B cell (primary cell): ENCODE data around the gene NCSTN. TPM values are rescaled to one million over a fixed set of nuclear protein-coding genes. Genes with fewer than 3 reads are reported as not detected.

Experiments used
- ATAC-seq: fragments of 200-7000 bp; cut with Tn5 transposase; one replicate; pipeline ENCODE4 v1.10.0; 2021; ENCODE audit warnings: low read depth, mild to moderate bottlenecking, moderate number of reproducible peaks, moderate library complexity
- CTCF ChIA-PET: fragments of 350-600 bp; sonication (Branson Sonifier 250); formaldehyde crosslinking; loops from one replicate; lab custom pipeline; 2021; ENCODE audit warnings: antibody characterized with exemption, inconsistent platforms; lab: Charles Lee
- POLR2A ChIA-PET: fragments of 350-600 bp; sonication (Branson Sonifier 250); formaldehyde crosslinking; loops from one replicate; lab custom pipeline; 2021; ENCODE audit warnings: antibody characterized with exemption; lab: Charles Lee
- DNase-seq: peaks from one replicate; pipeline ENCODE4 v3.0.0; 2013
- H2AFZ ChIP-seq: 2 replicates; pipeline ENCODE4 v1.6.1; 2012; ENCODE audit warnings: mild to moderate bottlenecking, low read depth, low read length; ENCODE audit not compliant: insufficient read depth, poor library complexity, severe bottlenecking
- H3K27ac ChIP-seq, 2 donors: 1 replicate in 1 of 2; 2 replicates in 1 of 2; pipeline ENCODE4 v1.5.1; 2012 to 2013; ENCODE audit warnings: low read length in 2 of 2, mild to moderate bottlenecking in 2 of 2, moderate library complexity in 1 of 2
- H3K27me3 ChIP-seq, 4 experiments: fragments of 200-600 bp in 1 of 4; sonication (generic) in 1 of 4; replicated peaks in 1 of 4; 1 replicate in 2 of 4; 2 replicates in 2 of 4; pipeline versions ENCODE4 v1.6.1 to v1.7.0; 2013 to 2016; ENCODE audit warnings: low read length in 3 of 4, mild to moderate bottlenecking in 2 of 4, mixed read lengths in 1 of 4, moderate library complexity in 1 of 4; ENCODE audit not compliant: insufficient read depth in 4 of 4, control insufficient read depth in 3 of 4; ENCODE audit errors: control extremely low read depth in 1 of 4
- H3K36me3 ChIP-seq, 2 experiments: replicated peaks in 1 of 2; 1 replicate in 1 of 2; 2 replicates in 1 of 2; pipeline versions ENCODE4 v1.6.1 to v1.7.1; 2013; ENCODE audit warnings: low read length in 1 of 2; ENCODE audit not compliant: insufficient read depth in 2 of 2, control insufficient read depth in 1 of 2; ENCODE audit errors: control extremely low read depth in 1 of 2, extremely low read depth in 1 of 2
- H3K4me1 ChIP-seq, 2 donors: fragments of 200-600 bp in 1 of 2; sonication (generic) in 1 of 2; 1 replicate in 1 of 2; 2 replicates in 1 of 2; pipeline versions ENCODE4 v1.5.1 to v1.6.1; 2013 to 2017; ENCODE audit warnings: low read length in 2 of 2; ENCODE audit not compliant: control insufficient read depth in 2 of 2, insufficient read depth in 2 of 2
- H3K4me2 ChIP-seq: replicated peaks from 2 replicates; pipeline ENCODE3; 2012; ENCODE audit warnings: mild to moderate bottlenecking, low read depth, low read length; ENCODE audit not compliant: poor library complexity, severe bottlenecking
- H3K4me3 ChIP-seq, 5 experiments: fragments of 200-600 bp in 1 of 5; sonication (generic) in 1 of 5; 1 replicate in 3 of 5; 2 replicates in 2 of 5; pipeline versions ENCODE4 v1.5.1 to v1.7.0; 2011 to 2016; ENCODE audit warnings: low read length in 4 of 5, mild to moderate bottlenecking in 4 of 5, low read depth in 2 of 5, control low read depth in 1 of 5, moderate library complexity in 1 of 5; ENCODE audit not compliant: insufficient read depth in 1 of 5; ENCODE audit errors: control extremely low read depth in 1 of 5, extremely low read depth in 1 of 5
- H3K79me2 ChIP-seq: fragments of 200-600 bp; sonication (generic); one replicate; pipeline ENCODE4 v1.6.0; 2016; ENCODE audit warnings: low read length; ENCODE audit not compliant: control insufficient read depth, insufficient read depth
- H3K9ac ChIP-seq: fragments of 200-600 bp; sonication (generic); 2 replicates; pipeline ENCODE4 v1.6.1; 2017; ENCODE audit warnings: mild to moderate bottlenecking, low read length, moderate library complexity
- H3K9me3 ChIP-seq, 3 donors: one replicate each; pipeline versions ENCODE4 v1.6.1 to v1.7.1; 2013; ENCODE audit warnings: low read length in 2 of 3; ENCODE audit not compliant: control insufficient read depth in 2 of 3, insufficient read depth in 1 of 3; ENCODE audit errors: control extremely low read depth in 1 of 3
- H4K20me1 ChIP-seq: 2 replicates; pipeline ENCODE4 v1.6.0; 2012; ENCODE audit warnings: mild to moderate bottlenecking, low read length; ENCODE audit not compliant: insufficient read depth, control insufficient read depth, poor library complexity, severe bottlenecking
- H3K27ac Mint-ChIP-seq: one replicate; pipeline ENCODE4 v1.8.0; 2021; ENCODE audit warnings: mixed read lengths
- H3K27me3 Mint-ChIP-seq: one replicate; pipeline ENCODE4 v1.8.0; 2021; ENCODE audit warnings: mixed read lengths
- H3K4me1 Mint-ChIP-seq: one replicate; pipeline ENCODE4 v1.8.0; 2021; ENCODE audit warnings: mixed read lengths
- H3K4me3 Mint-ChIP-seq: one replicate; pipeline ENCODE4 v1.8.0; 2021; ENCODE audit warnings: mixed read lengths
- H3K9me3 Mint-ChIP-seq: one replicate; pipeline ENCODE4 v1.8.0; 2022; ENCODE audit warnings: mixed read lengths; ENCODE audit not compliant: insufficient read depth
- EZH2 ChIP-seq: IDR thresholded peaks from 2 replicates; pipeline ENCODE4 v1.6.1; 2012; ENCODE audit warnings: borderline replicate concordance, low read depth, mild to moderate bottlenecking, moderate library complexity, low read length; ENCODE audit not compliant: insufficient read depth, poor library complexity, severe bottlenecking
- WGBS: methylation state at CpG from one replicate; pipeline ENCODE4 v1.1.5; 2013; ENCODE audit warnings: missing lambda C conversion rate; ENCODE audit not compliant: insufficient coverage; 5-methylcytosine and 5-hydroxymethylcytosine counted together
- intact Hi-C: fragments of 100-400 bp; cut with micrococcal nuclease; formaldehyde crosslinking; loops from one replicate; pipeline ENCODE4 v1.10.0; 2022
- polyA plus RNA-seq: library from polyadenylated mRNA; depleted of rRNA; stranded (reverse); fragments of >200 nt; gene quantifications from 2 replicates; pipeline ENCODE4 v1.2.3, GENCODE V29; 2012
- total RNA-seq, 2 donors: library from RNA; stranded (reverse); fragments of 120-200 nt in 1 of 2; gene quantifications; 1 replicate in 1 of 2; 2 replicates in 1 of 2; pipeline versions ENCODE4 v1.2.3 to v1.2.4, GENCODE V29; 2013 to 2022
- TF ChIP-seq, protein P1 (sequence below): fragments of 200-600 bp; IDR thresholded peaks from one replicate; pipeline ENCODE4 v1.8.0; 2022; ENCODE audit warnings: antibody characterized with exemption, mild to moderate bottlenecking

The NCSTN gene
- total and polyA plus RNA-seq, 2 donors (not counting 1 experiment from before 2014, with no cell fraction given) = 95.1 to 110 TPM

DNA sequence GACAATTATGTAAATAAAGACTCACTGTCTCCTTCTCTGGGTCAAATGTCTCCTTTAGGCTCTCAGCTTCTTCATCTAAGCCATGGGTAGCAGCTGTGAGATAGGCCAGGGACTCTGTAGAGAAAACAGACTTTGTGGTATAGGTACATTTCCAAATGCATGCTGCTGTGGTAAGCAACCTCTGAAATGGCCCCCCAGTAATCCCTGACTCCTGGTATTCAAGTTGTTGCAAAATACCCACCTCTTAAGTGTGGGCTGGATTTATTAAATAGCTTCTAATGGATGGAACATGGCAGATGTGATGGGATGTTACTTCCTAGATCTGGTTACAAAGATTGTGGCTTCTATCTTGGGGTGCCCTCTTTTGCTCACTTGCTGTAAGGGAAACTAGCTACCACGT lies 47.1 kb upstream of the NCSTN start:
- Histone ChIP-seq H3K9ac (no peak overlapping the region), H3K36me3 (peaks cover 31 to 92% of the 10 kb centered on the region in 2 experiments), H3K4me1 (no peaks in the 10 kb centered on the region), H3K4me3 (no peak overlapping the region), H3K9me3 (no peaks in the 10 kb centered on the region), H3K27ac (no peak overlapping the region), H4K20me1 (no peaks in the 10 kb centered on the region), H3K4me2 (no peak overlapping the region), H3K79me2 (no peaks in the 10 kb centered on the region), H3K27me3 (no peaks in the 10 kb centered on the region), H2AFZ (no peak overlapping the region)
- ATAC-seq (no peak), DNase-seq (no peak)
- no peak overlapping the region for H3K27ac Mint-ChIP-seq
- H3K4me3 Mint-ChIP-seq = no peak overlapping the region
- ChIA-PET CTCF (interaction anchor here (0.7 to 1.6 kb wide), 2 partner anchors 44 to 80 kb away, joined by 3 to 5 read pairs; no protein-coding TSS in a partner anchor), POLR2A (no interaction called here)
- peaks cover 3% of the 10 kb centered on the region for H3K4me1 Mint-ChIP-seq
- no peaks in the 10 kb centered on the region for H3K9me3 Mint-ChIP-seq
- 100% methylated on average over 1 of the region's 1 CpG for WGBS
- intact Hi-C loops = no loop called here
- TF ChIP-seq, protein P1, sequence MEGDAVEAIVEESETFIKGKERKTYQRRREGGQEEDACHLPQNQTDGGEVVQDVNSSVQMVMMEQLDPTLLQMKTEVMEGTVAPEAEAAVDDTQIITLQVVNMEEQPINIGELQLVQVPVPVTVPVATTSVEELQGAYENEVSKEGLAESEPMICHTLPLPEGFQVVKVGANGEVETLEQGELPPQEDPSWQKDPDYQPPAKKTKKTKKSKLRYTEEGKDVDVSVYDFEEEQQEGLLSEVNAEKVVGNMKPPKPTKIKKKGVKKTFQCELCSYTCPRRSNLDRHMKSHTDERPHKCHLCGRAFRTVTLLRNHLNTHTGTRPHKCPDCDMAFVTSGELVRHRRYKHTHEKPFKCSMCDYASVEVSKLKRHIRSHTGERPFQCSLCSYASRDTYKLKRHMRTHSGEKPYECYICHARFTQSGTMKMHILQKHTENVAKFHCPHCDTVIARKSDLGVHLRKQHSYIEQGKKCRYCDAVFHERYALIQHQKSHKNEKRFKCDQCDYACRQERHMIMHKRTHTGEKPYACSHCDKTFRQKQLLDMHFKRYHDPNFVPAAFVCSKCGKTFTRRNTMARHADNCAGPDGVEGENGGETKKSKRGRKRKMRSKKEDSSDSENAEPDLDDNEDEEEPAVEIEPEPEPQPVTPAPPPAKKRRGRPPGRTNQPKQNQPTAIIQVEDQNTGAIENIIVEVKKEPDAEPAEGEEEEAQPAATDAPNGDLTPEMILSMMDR = no peak
- TF ChIP-seq EZH2 = no peak
- no peaks in the 10 kb centered on the region for H3K27me3 Mint-ChIP-seq

DNA sequence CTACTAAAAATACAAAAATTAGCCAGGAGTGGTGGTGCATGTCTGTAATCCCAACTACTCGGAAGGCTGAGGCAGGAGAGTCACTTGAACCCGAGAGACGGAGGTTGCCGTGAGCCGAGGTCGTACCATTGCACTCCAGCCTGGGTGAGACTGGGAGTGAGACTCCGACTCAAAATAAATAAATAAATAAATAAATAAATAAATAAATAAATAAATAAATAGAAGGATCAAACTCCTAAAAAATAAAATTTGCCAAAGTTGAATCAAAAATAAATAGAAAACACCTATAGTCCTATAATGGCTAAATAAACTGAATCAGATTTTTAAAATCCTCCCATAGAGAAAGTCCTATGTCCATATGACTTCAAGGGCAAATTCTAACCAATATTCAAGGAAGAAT lies 43.0 kb upstream of the NCSTN start:
- no peak overlapping the region for H3K27ac Mint-ChIP-seq

More for the DNA sequence above, 43.0 kb upstream of the NCSTN start:
- H3K9me3 ChIP-seq = no peaks in the 10 kb centered on the region
- no peak overlapping the region for H2AFZ ChIP-seq
- no CpG with 5 or more reads among the region's 7 CpGs for WGBS
- H3K27ac ChIP-seq = no peak overlapping the region
- no peak for DNase-seq
- no peaks in the 10 kb centered on the region for H3K27me3 Mint-ChIP-seq
- peaks cover 28 to 71% of the 10 kb centered on the region in 2 experiments for H3K36me3 ChIP-seq
- no peak for ATAC-seq
- ChIA-PET CTCF (interaction anchor here (0.7 to 3.6 kb wide), 2 partner anchors 8 to 28 kb away, joined by 3 to 20 read pairs; no protein-coding TSS in a partner anchor), POLR2A (no interaction called here)
- H3K4me3 ChIP-seq = no peak overlapping the region
- no peaks in the 10 kb centered on the region for H3K79me2 ChIP-seq
- H3K4me3 Mint-ChIP-seq = no peak overlapping the region
- TF ChIP-seq, protein P1 = no peak
- no peak for TF ChIP-seq EZH2
- H3K9me3 Mint-ChIP-seq = no peaks in the 10 kb centered on the region
- no peak overlapping the region for H3K4me2 ChIP-seq
- intact Hi-C loops = no loop called here
- no peaks in the 10 kb centered on the region for H3K27me3 ChIP-seq
- no peaks in the 10 kb centered on the region for H3K4me1 ChIP-seq
- H3K4me1 Mint-ChIP-seq = no peaks in the 10 kb centered on the region
- H4K20me1 ChIP-seq = no peaks in the 10 kb centered on the region
- no peak overlapping the region for H3K9ac ChIP-seq
